Loucy (cell line): Measurements from ENCODE around the gene RBM19.

ENCODE experiments used
- EZH2phosphoT487 ChIP-seq: fragments of 200-600 bp; IDR thresholded peaks from 2 replicates; pipeline ENCODE4 v1.6.1; 2018; ENCODE audit warnings: antibody characterized with exemption, mild to moderate bottlenecking, moderate library complexity, borderline replicate concordance
- TF ChIP-seq, protein P1 (sequence below): fragments of 200-600 bp; sonication (generic); conservative IDR thresholded peaks from 2 replicates; pipeline ENCODE4 v1.5.1; 2014; ENCODE audit warnings: mild to moderate bottlenecking, antibody characterized with exemption, low read length

DNA sequence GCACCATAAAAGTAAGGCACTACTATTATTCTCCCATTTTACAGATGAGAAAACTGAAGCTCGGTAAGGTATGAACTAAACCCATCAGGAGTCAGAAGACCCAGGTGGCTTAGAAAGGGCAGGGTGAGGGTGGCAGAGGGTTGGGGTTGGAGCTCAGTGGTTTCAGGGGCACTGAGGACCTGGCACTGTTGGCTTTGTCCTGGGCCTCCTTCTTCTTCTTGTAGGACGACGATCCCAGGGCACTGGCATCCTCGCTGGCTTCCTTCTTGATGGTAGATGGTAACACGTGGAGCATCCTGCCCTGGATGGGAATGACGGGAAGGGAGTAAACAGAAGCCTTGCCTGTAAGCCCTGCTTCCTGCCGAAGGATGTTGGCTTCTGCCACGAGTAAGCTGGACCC lies 19.9 kb downstream of the RBM19 start:
- TF ChIP-seq, protein P1, sequence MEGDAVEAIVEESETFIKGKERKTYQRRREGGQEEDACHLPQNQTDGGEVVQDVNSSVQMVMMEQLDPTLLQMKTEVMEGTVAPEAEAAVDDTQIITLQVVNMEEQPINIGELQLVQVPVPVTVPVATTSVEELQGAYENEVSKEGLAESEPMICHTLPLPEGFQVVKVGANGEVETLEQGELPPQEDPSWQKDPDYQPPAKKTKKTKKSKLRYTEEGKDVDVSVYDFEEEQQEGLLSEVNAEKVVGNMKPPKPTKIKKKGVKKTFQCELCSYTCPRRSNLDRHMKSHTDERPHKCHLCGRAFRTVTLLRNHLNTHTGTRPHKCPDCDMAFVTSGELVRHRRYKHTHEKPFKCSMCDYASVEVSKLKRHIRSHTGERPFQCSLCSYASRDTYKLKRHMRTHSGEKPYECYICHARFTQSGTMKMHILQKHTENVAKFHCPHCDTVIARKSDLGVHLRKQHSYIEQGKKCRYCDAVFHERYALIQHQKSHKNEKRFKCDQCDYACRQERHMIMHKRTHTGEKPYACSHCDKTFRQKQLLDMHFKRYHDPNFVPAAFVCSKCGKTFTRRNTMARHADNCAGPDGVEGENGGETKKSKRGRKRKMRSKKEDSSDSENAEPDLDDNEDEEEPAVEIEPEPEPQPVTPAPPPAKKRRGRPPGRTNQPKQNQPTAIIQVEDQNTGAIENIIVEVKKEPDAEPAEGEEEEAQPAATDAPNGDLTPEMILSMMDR: no peak
- TF ChIP-seq EZH2phosphoT487: no peak
